OCI-LY1 (cell line): ENCODE measurements around the gene GPR85.

Experiments
- H2AFZ ChIP-seq: fragments of 200-600 bp; sonication (generic), shearing (Covaris generic); 2 replicates; pipeline ENCODE4 v1.6.0; 2014; ENCODE audit warnings: antibody characterized with exemption, mild to moderate bottlenecking, low read length
- H3F3A ChIP-seq: fragments of 200-600 bp; sonication (generic), shearing (Covaris generic); 2 replicates; pipeline ENCODE4 v1.6.0; 2014; ENCODE audit warnings: mild to moderate bottlenecking, antibody characterized with exemption, low read length, moderate library complexity; ENCODE audit not compliant: insufficient read depth
- H3K27ac ChIP-seq: fragments of 200-600 bp; sonication (generic); 2 replicates; pipeline ENCODE4 v1.5.1; 2014; ENCODE audit warnings: low read length, mixed run types, mild to moderate bottlenecking, low read depth; ENCODE audit not compliant: poor library complexity, severe bottlenecking
- H3K27me3 ChIP-seq: fragments of 200-600 bp; sonication (generic); 2 replicates; pipeline ENCODE4 v1.6.0; 2014; ENCODE audit warnings: antibody characterized with exemption, mild to moderate bottlenecking, low read length, moderate library complexity; ENCODE audit not compliant: insufficient read depth
- H3K36me3 ChIP-seq: fragments of 200-600 bp; sonication (generic); 2 replicates; pipeline ENCODE4 v1.6.1; 2014; ENCODE audit warnings: mild to moderate bottlenecking, antibody characterized with exemption, low read length, moderate library complexity, mixed read lengths; ENCODE audit not compliant: insufficient read depth
- H3K4me1 ChIP-seq: fragments of 200-600 bp; sonication (generic); 2 replicates; pipeline ENCODE4 v1.5.1; 2014; ENCODE audit warnings: mild to moderate bottlenecking, low read length, moderate library complexity; ENCODE audit not compliant: insufficient read depth, severe bottlenecking
- H3K4me2 ChIP-seq: fragments of 200-600 bp; sonication (generic), shearing (Covaris generic); 2 replicates; pipeline ENCODE4 v1.6.1; 2014; ENCODE audit warnings: low read length
- H3K4me3 ChIP-seq: fragments of 200-600 bp; sonication (generic); 2 replicates; pipeline ENCODE4 v1.5.1; 2014; ENCODE audit warnings: low read length, low read depth, mild to moderate bottlenecking, mixed read lengths; ENCODE audit not compliant: poor library complexity, severe bottlenecking
- H3K79me2 ChIP-seq: fragments of 200-600 bp; shearing (Covaris generic); 2 replicates; pipeline ENCODE4 v1.6.1; 2016; ENCODE audit warnings: mixed run types, low read length, mixed read lengths; ENCODE audit not compliant: insufficient read depth
- H3K9ac ChIP-seq: fragments of 200-600 bp; sonication (generic), shearing (Covaris generic); 2 replicates; pipeline ENCODE4 v1.6.1; 2014; ENCODE audit warnings: mild to moderate bottlenecking, low read length, mixed read lengths
- H3K9me2 ChIP-seq: fragments of 200-600 bp; sonication (generic), shearing (Covaris generic); 2 replicates; pipeline ENCODE4 v1.6.1; 2014; ENCODE audit warnings: low read depth, mild to moderate bottlenecking, low read length, mixed read lengths
- H3K9me3 ChIP-seq: fragments of 200-600 bp; shearing (Covaris generic); 2 replicates; pipeline ENCODE4 v1.6.1; 2014; ENCODE audit warnings: low read length, mixed read lengths
- H4K20me1 ChIP-seq: fragments of 200-600 bp; sonication (generic), shearing (Covaris generic); 2 replicates; pipeline ENCODE4 v1.6.0; 2016; ENCODE audit warnings: mild to moderate bottlenecking, low read length; ENCODE audit not compliant: insufficient read depth
- CTCF ChIP-seq: fragments of 200-600 bp; sonication (generic), shearing (Covaris generic); IDR thresholded peaks from 2 replicates; pipeline ENCODE4 v1.5.1; 2017; ENCODE audit warnings: mild to moderate bottlenecking, antibody characterized with exemption, low read length, moderate library complexity, mixed read lengths
- EZH2 ChIP-seq: fragments of 200-600 bp; sonication (generic), shearing (Covaris generic); IDR thresholded peaks from 2 replicates; pipeline ENCODE4 v1.8.0; 2017; ENCODE audit warnings: borderline replicate concordance, mixed run types, mild to moderate bottlenecking, antibody characterized with exemption, low read length, moderate library complexity, mixed read lengths

The GPR85 gene

GRCh38 chr7:113086431-113086888 lies at the start of gene GPR85:
GPR85 (minus strand) TSS chr7:113086827; CDS start chr7:113084721, 2,106 bp downstream.
- Histone ChIP-seq H3K36me3 (no peaks in the 10 kb centered on the region), H4K20me1 (no peaks in the 10 kb centered on the region), H3K4me2 (no peak within 1 kb of the TSS), H3K79me2 (no peaks in the 10 kb centered on the region), H3K4me3 (no peak within 1 kb of the TSS), H3K27ac (no peak within 1 kb of the TSS), H2AFZ (no peak within 1 kb of the TSS), H3K9ac (no peak within 1 kb of the TSS), H3K9me3 (0 out of 2 replicates have a peak, but pooled peaks cover 5% of the 10 kb centered on the region), H3F3A (no peaks in the 10 kb centered on the region), H3K4me1 (peaks cover 25% of the 10 kb centered on the region), H3K27me3 (no peaks in the 10 kb centered on the region), H3K9me2 (no peaks in the 10 kb centered on the region)
- TF ChIP-seq EZH2 (no peak), CTCF (no peak)

GRCh38 chr7:113134025-113134424 lies 47.4 kb upstream of the GPR85 start:
- TF ChIP-seq EZH2 (no peak), CTCF (no peak)
- H4K20me1 ChIP-seq = no peaks in the 10 kb centered on the region
- H3K27me3 ChIP-seq = no peaks in the 10 kb centered on the region
- no peaks in the 10 kb centered on the region for H3K36me3 ChIP-seq
- no peaks in the 10 kb centered on the region for H3K4me1 ChIP-seq
- no peaks in the 10 kb centered on the region for H3K9me2 ChIP-seq
- no peak overlapping the region for H3K4me3 ChIP-seq
- H3K9me3 ChIP-seq = no peaks in the 10 kb centered on the region
- no peaks in the 10 kb centered on the region for H3F3A ChIP-seq
- H3K4me2 ChIP-seq = no peak overlapping the region
- H2AFZ ChIP-seq = no peak overlapping the region
- H3K79me2 ChIP-seq = no peaks in the 10 kb centered on the region
- no peak overlapping the region for H3K9ac ChIP-seq
- H3K27ac ChIP-seq = no peak overlapping the region

GRCh38 chr7:113131367-113131766 lies 44.7 kb upstream of the GPR85 start:
- no peak for TF ChIP-seq CTCF

More at GRCh38 chr7:113131367-113131766, 44.7 kb upstream of the GPR85 start:
- Histone ChIP-seq H3K4me2 (no peak overlapping the region), H3F3A (no peaks in the 10 kb centered on the region), H3K4me3 (no peak overlapping the region), H3K4me1 (no peaks in the 10 kb centered on the region), H3K9me3 (no peaks in the 10 kb centered on the region), H3K9ac (no peak overlapping the region), H2AFZ (no peak overlapping the region), H4K20me1 (no peaks in the 10 kb centered on the region), H3K79me2 (no peaks in the 10 kb centered on the region), H3K9me2 (no peaks in the 10 kb centered on the region), H3K36me3 (no peaks in the 10 kb centered on the region), H3K27me3 (no peaks in the 10 kb centered on the region), H3K27ac (no peak overlapping the region)
